Measurements from ENCODE around the gene MAPRE3. TPM values are rescaled to one million over a fixed set of nuclear protein-coding genes. Genes with fewer than 3 reads are reported as not detected.

MAPRE3 gene
- total RNA-seq, 4 donors from 2014 or later, result 41.9 to 66.5 (median 53.9) TPM

DNA sequence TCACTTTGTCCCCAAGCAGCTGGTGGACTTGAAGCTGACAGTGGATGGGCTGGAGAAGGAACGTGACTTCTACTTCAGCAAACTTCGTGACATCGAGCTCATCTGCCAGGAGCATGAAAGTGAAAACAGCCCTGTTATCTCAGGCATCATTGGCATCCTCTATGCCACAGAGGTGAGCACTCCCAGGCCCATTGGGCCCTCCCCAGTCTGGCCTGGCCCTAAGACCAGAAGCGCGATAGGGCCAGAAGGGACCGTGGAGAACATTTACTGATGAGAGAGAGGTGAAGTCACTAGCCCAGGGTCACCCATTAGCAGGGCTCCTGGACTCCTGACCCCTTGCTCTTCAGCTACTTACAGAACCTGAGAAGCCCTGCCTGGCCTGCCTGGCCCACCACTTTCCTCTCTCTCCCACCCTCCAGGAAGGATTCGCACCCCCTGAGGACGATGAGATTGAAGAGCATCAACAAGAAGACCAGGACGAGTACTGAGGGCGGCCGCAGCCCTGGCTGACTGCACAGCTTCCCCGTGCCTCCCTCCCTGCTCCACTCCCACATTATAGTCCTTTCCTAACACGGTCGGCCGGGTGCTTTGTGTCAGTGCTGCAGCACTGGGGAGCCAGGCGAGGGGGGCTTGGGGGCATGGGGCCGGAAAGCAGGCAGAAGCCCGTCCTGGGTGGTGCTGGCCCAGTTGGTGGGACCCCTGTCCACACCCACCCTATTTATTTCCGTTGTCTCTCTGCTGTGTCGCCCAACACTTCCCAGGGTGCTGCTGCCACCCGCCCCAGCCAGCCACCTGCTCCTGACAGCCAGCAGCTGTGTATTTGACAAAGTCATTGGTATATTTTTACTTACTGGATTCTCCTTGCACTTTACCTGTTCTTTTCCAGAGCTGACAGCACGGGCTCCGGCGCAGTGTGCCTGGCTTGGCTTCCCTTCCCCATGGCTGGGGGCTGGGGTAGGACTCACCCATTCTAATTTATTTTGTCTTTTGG is 55.7 kb downstream of the MAPRE3 start:
- intact Hi-C loops (cut with DNase I; ENCODE audit: low total_unique reads) (no loop called here), in situ Hi-C loops (cut with MboI; ENCODE audit: low sequenced_read_pairs in 4 of 4) (no loop called here)
- H3K27me3 ChIP-seq, result no peaks in the 10 kb centered on the region
- H3K36me3 ChIP-seq, result peaks cover 0 to 44% of the 10 kb centered on the region in 2 donors
- peak; percentile 67 to 71 for ATAC-seq
- peak overlapping the region; percentile 71 to 89 (median 86) for H3K27ac ChIP-seq
- TF ChIP-seq CTCF (IDR thresholded peaks at IDR 0.05 in 4 of 5, conservative IDR thresholded peaks at IDR 0.05 in 1 of 5), result no peak
- peak; percentile 13 to 38 for TF ChIP-seq POLR2A (IDR thresholded peaks at IDR 0.05)
- peak overlapping the region in 1 of 4 donors; percentile 20 for H3K4me3 ChIP-seq
- H3K9me3 ChIP-seq, result no peaks in the 10 kb centered on the region
- peak; percentile 52 to 63 for DNase-seq
- H3K4me1 ChIP-seq, result peaks cover 11 to 35% of the 10 kb centered on the region in 2 donors

- H3K36me3 ChIP-seq, result peaks cover 0 to 43% of the 10 kb centered on the region in 2 donors
- intact Hi-C loops (cut with DNase I; ENCODE audit: low total_unique reads), result no loop called here
- no peaks in the 10 kb centered on the region for H3K27me3 ChIP-seq
- H3K9me3 ChIP-seq, result no peaks in the 10 kb centered on the region
- in situ Hi-C loops (cut with MboI; ENCODE audit: low sequenced_read_pairs in 4 of 4), result no loop called here
- H3K27ac ChIP-seq, result peak overlapping the region; percentile 71 to 89 (median 86)
- peak in 1 of 2 donors; percentile 18 for TF ChIP-seq POLR2A (IDR thresholded peaks at IDR 0.05)
- TF ChIP-seq CTCF (IDR thresholded peaks at IDR 0.05 in 4 of 5, conservative IDR thresholded peaks at IDR 0.05 in 1 of 5), result no peak
- DNase-seq (peak; percentile 35 to 71), ATAC-seq (peak; percentile 65 to 67)
- peak overlapping the region in 1 of 4 donors; percentile 3 for H3K4me3 ChIP-seq
- H3K4me1 ChIP-seq, result peaks cover 11 to 25% of the 10 kb centered on the region in 2 donors
Observed at GRCh38 chr2:27027211-27027651, 56.8 kb downstream of the MAPRE3 start.

DNA sequence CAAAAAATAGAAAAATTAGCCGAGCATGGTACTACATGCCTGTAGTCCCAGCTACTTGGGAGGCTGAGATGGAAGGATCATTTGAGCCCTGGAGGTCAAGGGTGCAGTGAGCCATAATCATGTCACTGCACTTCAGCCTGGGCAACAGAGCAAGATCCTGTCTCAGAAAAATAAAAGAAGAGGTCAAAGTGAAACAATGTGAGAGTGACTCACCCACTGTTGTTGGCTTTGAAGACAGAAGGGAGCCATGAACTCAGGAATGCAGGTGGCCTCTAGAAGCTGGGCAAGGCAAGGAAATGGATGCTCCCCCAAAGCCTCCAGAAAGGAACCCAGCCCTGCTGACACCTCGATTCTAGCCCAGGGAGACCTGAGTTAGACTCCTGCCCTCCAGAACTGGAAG is 58.6 kb downstream of the MAPRE3 start:
- DNase-seq (no peak), ATAC-seq (no peak)
- no peaks in the 10 kb centered on the region for H3K9me3 ChIP-seq
- peaks cover 18 to 35% of the 10 kb centered on the region in 2 donors for H3K4me1 ChIP-seq
- intact Hi-C loops (cut with DNase I; ENCODE audit: low total_unique reads), result no loop called here
- H3K4me3 ChIP-seq, result no peak overlapping the region
- peaks cover 0 to 24% of the 10 kb centered on the region in 2 donors for H3K36me3 ChIP-seq
- in situ Hi-C loops (cut with MboI; ENCODE audit: low sequenced_read_pairs in 4 of 4), result no loop called here
- no peak overlapping the region for H3K27ac ChIP-seq
- no peaks in the 10 kb centered on the region for H3K27me3 ChIP-seq
- no peak for TF ChIP-seq CTCF (IDR thresholded peaks at IDR 0.05 in 4 of 5, conservative IDR thresholded peaks at IDR 0.05 in 1 of 5)

GRCh38 chr2:27032495-27033252 is 62.2 kb downstream of the MAPRE3 start, which contains the start of gene TMEM214:
TMEM214 (plus strand) TSS chr2:27032965; CDS start chr2:27033016, 51 bp downstream.
- Histone ChIP-seq H3K27ac (peak within 1 kb of the TSS; percentile 86 to 93 (median 91)), H3K27me3 (no peaks in the 10 kb centered on the region), H3K4me1 (peaks cover 14 to 16% of the 10 kb centered on the region in 2 donors), H3K36me3 (peaks cover 0 to 30% of the 10 kb centered on the region in 2 donors), H3K9me3 (no peaks in the 10 kb centered on the region), H3K4me3 (peak within 1 kb of the TSS; percentile 84 to 97 (median 89))
- in situ Hi-C loops (cut with MboI; ENCODE audit: low sequenced_read_pairs in 4 of 4), result loop anchor here in 3 of 4 donors (10.0 kb wide), 1 partner anchor 52 kb away; the partner anchor contains the start of gene KHK (in 3 of the 3)
- intact Hi-C loops (cut with DNase I; ENCODE audit: low total_unique reads), result loop anchor here (1.0 to 5.0 kb wide), 2 partner anchors 18 to 55 kb away; partner anchors contain the start of gene KHK
- DNase-seq (peak; percentile 75 to 86), ATAC-seq (peak; percentile 91)
- TF ChIP-seq POLR2A (IDR thresholded peaks at IDR 0.05) (peak; percentile 87 to 90), CTCF (IDR thresholded peaks at IDR 0.05 in 4 of 5, conservative IDR thresholded peaks at IDR 0.05 in 1 of 5) (peak in 3 of 5 experiments; percentile 31 to 37 (median 35))
